ENCODE results near the gene OR10C1.

GRCh38 chr6:29442719-29443118 lies 3.6 kb downstream of the OR10C1 start:
- no peak for TF ChIP-seq POLR2A (IDR thresholded peaks at IDR 0.05; ENCODE audit: extremely low read depth, insufficient read length)
- no peak for TF ChIP-seq CTCF (IDR thresholded peaks at IDR 0.05; ENCODE audit: low read depth, low read length)
- TF ChIP-seq MAX (IDR thresholded peaks at IDR 0.05; ENCODE audit: low read depth, low read length), result no peak
- TF ChIP-seq MYC (IDR thresholded peaks at IDR 0.05; ENCODE audit: low read depth, low read length), result no peak

Measured in NB4 (cell line).